ENCODE results near the gene AOPEP. TPM values are rescaled to one million over a fixed set of nuclear protein-coding genes. Genes with fewer than 3 reads are reported as not detected.

AOPEP gene
- polyA plus RNA-seq, 2 of the 4 experiments (the other 2 are of a cell fraction), result 226 to 266 TPM

GRCh38 chr9:94945197-94946144, 219.0 kb downstream of the AOPEP start (continued):
- TF ChIP-seq EHMT2 (IDR thresholded peaks at IDR 0.05; ENCODE audit: low read depth) (no peak), HES2 (IDR thresholded peaks at IDR 0.05) (no peak), GATA3 (IDR thresholded peaks at IDR 0.05; ENCODE audit: borderline replicate concordance) (peak; percentile 10; the same call in 1 of the 2 replicates), JUNB (IDR thresholded peaks at IDR 0.05) (peak; percentile 14; the same call in 1 of the 2 replicates), POLR2AphosphoS2 (conservative IDR thresholded peaks at IDR 0.05; ENCODE audit: low read length) (no peak), FOSB (CRISPR knock-in tag; IDR thresholded peaks at IDR 0.05) (no peak), SMC3 (IDR thresholded peaks at IDR 0.05) (no peak), MYC (IDR thresholded peaks at IDR 0.05; ENCODE audit: borderline replicate concordance, low read length) (peak; percentile 36; the same call in 1 of the 2 replicates)

- ATAC-seq, result no peak
- Histone ChIP-seq H3K4me3 (no peak overlapping the region), H3K9me3 (no peaks in the 10 kb centered on the region), H3K4me1 (peaks cover 73% of the 10 kb centered on the region), H3K27ac (peak overlapping the region; percentile 92 to 93), H3K4me2 (peak overlapping the region; percentile 45)
- TF ChIP-seq MAX (IDR thresholded peaks at IDR 0.05) (no peak), EP300 (IDR thresholded peaks at IDR 0.05) (no peak), POLR2A (IDR thresholded peaks at IDR 0.05; ENCODE audit: low read length) (no peak), E2F6 (IDR thresholded peaks at IDR 0.05; ENCODE audit: borderline replicate concordance, low read depth) (no peak), PHF8 (IDR thresholded peaks at IDR 0.05; ENCODE audit: borderline replicate concordance, low read depth) (no peak), BCL3 (IDR thresholded peaks at IDR 0.05) (no peak), SMC3 (IDR thresholded peaks at IDR 0.05) (no peak), ESRRA (IDR thresholded peaks at IDR 0.05; ENCODE audit: borderline replicate concordance, low read length) (no peak), CTCF (IDR thresholded peaks at IDR 0.05) (no peak), SREBF2 (IDR thresholded peaks at IDR 0.05) (no peak), ATOH8 (CRISPR knock-in tag; IDR thresholded peaks at IDR 0.05; ENCODE audit: low read depth) (no peak), PBX3 (IDR thresholded peaks at IDR 0.05) (no peak), JUNB (IDR thresholded peaks at IDR 0.05) (no peak), MAZ (IDR thresholded peaks at IDR 0.05; ENCODE audit: borderline replicate concordance, low read depth, low read length) (no peak), RFX5 (IDR thresholded peaks at IDR 0.05) (no peak), HOXB5 (CRISPR knock-in tag; IDR thresholded peaks at IDR 0.05) (no peak)
- no peak for FAIRE-seq
- CTCF ChIA-PET, result interaction anchor here (0.6 to 1.4 kb wide), 4 partner anchors 8 to 1287 kb away, joined by 3 read pairs; no protein-coding TSS in a partner anchor
- POLR2A ChIA-PET, result interaction anchor here (1.0 kb wide), 1 partner anchor 57 kb away, joined by 3 read pairs; no protein-coding TSS in a partner anchor
- no peak for DNase-seq (ENCODE audit: low read depth in 1 of 2, low spot score in 1 of 2)
- WGBS (ENCODE audit: missing lambda C conversion rate), result 87% methylated on average over 3 of the region's 3 CpGs
Measured at GRCh38 chr9:94946256-94946655, 219.8 kb downstream of the AOPEP start.
